Stimulated activated CD4-positive, alpha-beta T cell treated with anti-CD3 and anti-CD28 coated beads, Interleukin-15, amount 100 ng/mL, for 1 hour (primary cell): Measurements from ENCODE around the gene BPHL.
"Not testable (repeated sequence)": the region's sequence is repeated elsewhere in the genome, so short reads cannot be mapped to it uniquely, and the experiment has no call there.

Experiments
- DNase-seq, 2 donors: peaks; one replicate each; pipeline ENCODE4 v3.0.0-alpha.2; 2020; ENCODE audit warnings: low read depth in 1 of 2, low spot score in 1 of 2

The BPHL gene

GRCh38 chr6:3176562-3177355, 58.2 kb downstream of the BPHL start:
- DNase-seq: no peak

GRCh38 chr6:3178666-3179065, 60.2 kb downstream of the BPHL start:
- DNase-seq: not testable (repeated sequence)

- not testable (repeated sequence) for DNase-seq
Measured at GRCh38 chr6:3179945-3180344, 61.4 kb downstream of the BPHL start.

- DNase-seq: no peak
Measured at GRCh38 chr6:3181105-3181504, 62.6 kb downstream of the BPHL start.

GRCh38 chr6:3183066-3183465, 64.6 kb downstream of the BPHL start:
- no peak for DNase-seq

GRCh38 chr6:3186974-3187382, 68.5 kb downstream of the BPHL start:
- no peak for DNase-seq

GRCh38 chr6:3188262-3188661, 69.8 kb downstream of the BPHL start:
- DNase-seq: no peak

- DNase-seq: not testable (repeated sequence)
Measured at GRCh38 chr6:3189192-3189591, 70.7 kb downstream of the BPHL start.

- no peak for DNase-seq
Measured at GRCh38 chr6:3190056-3190455, 71.5 kb downstream of the BPHL start.

GRCh38 chr6:3190779-3191178, 72.3 kb downstream of the BPHL start:
- DNase-seq: no peak

- DNase-seq: no peak
Measured at GRCh38 chr6:3193102-3193849, 74.8 kb downstream of the BPHL start.

GRCh38 chr6:3194535-3195419, 76.3 kb downstream of the BPHL start:
- DNase-seq: no peak

GRCh38 chr6:3195420-3195694, 76.8 kb downstream of the BPHL start:
- no peak for DNase-seq

GRCh38 chr6:3195695-3196497, 77.4 kb downstream of the BPHL start:
- DNase-seq: no peak

GRCh38 chr6:3196770-3197169, 78.3 kb downstream of the BPHL start:
- no peak for DNase-seq

GRCh38 chr6:3197734-3198133, 79.2 kb downstream of the BPHL start:
- DNase-seq: not testable (repeated sequence)

GRCh38 chr6:3199382-3199781, 80.9 kb downstream of the BPHL start:
- no peak for DNase-seq

GRCh38 chr6:3200682-3201081, 82.2 kb downstream of the BPHL start:
- no peak for DNase-seq

GRCh38 chr6:3201388-3201787, 82.9 kb downstream of the BPHL start:
- DNase-seq: no peak
